Peyer's patch (tissue), 4 donors: ENCODE measurements around the gene ZNF598.

Experiments used
- POLR2A ChIP-seq, 2 donors: fragments of 450-650 bp; IDR thresholded peaks; one replicate each; pipeline ENCODE4 v1.5.1; 2017; ENCODE audit warnings: antibody characterized with exemption in 2 of 2, mild to moderate bottlenecking in 2 of 2, moderate library complexity in 2 of 2
- TF ChIP-seq, protein P1 (sequence below), 6 experiments: fragments of 450-650 bp in 4 of 6; fragments of 200-600 bp in 2 of 6; sonication (generic) in 1 of 6; IDR thresholded peaks; one replicate each; pipeline ENCODE4 v1.5.1; 2017 to 2019; ENCODE audit warnings: antibody characterized with exemption in 6 of 6, mild to moderate bottlenecking in 3 of 6, moderate library complexity in 1 of 6

- TF ChIP-seq, protein P1, sequence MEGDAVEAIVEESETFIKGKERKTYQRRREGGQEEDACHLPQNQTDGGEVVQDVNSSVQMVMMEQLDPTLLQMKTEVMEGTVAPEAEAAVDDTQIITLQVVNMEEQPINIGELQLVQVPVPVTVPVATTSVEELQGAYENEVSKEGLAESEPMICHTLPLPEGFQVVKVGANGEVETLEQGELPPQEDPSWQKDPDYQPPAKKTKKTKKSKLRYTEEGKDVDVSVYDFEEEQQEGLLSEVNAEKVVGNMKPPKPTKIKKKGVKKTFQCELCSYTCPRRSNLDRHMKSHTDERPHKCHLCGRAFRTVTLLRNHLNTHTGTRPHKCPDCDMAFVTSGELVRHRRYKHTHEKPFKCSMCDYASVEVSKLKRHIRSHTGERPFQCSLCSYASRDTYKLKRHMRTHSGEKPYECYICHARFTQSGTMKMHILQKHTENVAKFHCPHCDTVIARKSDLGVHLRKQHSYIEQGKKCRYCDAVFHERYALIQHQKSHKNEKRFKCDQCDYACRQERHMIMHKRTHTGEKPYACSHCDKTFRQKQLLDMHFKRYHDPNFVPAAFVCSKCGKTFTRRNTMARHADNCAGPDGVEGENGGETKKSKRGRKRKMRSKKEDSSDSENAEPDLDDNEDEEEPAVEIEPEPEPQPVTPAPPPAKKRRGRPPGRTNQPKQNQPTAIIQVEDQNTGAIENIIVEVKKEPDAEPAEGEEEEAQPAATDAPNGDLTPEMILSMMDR (IDR thresholded peaks at IDR 0.05) = no peak
- no peak for TF ChIP-seq POLR2A (IDR thresholded peaks at IDR 0.05)
Observed at GRCh38 chr16:1989209-1990100, 20.2 kb downstream of the ZNF598 start, which contains the start of gene SYNGR3.
